Renal pelvis (tissue), 4 donors: ENCODE measurements around the gene AMDHD2. TPM values are rescaled to one million over a fixed set of nuclear protein-coding genes. Genes with fewer than 3 reads are reported as not detected.

Experiments
- DNase-seq: peaks from one replicate; pipeline ENCODE4 v3.0.0-alpha.2; 2013
- polyA plus RNA-seq, 3 donors: library from polyadenylated mRNA; unstranded; fragments of 120-200 nt; gene quantifications; one replicate each; pipeline ENCODE4 v1.2.1, GENCODE V29; 2013; ENCODE audit not compliant: insufficient read length in 3 of 3

Gene AMDHD2
- polyA plus RNA-seq, 3 donors, result 33.7 to 47.0 (median 38.5) TPM

DNA sequence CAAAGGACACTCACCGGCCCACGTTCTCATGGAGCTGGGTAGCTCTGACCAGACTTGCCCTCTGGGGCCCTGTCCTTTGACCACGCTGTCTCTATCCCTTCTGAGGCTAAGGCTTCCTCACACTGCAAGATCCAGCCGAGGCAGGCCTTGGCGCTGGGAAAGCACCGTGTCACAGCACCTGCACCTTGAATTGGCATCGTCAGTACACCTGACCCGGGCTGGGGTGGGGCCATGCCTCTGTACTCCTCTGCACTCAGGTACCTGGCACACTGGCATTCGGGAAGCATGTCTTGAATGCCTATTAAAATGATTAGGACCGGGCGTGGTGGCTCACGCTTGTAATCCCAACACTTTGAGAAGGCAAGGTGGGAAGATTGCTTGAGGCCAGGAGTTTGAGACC, 39.2 kb upstream of the AMDHD2 start:
- no peak for DNase-seq

GRCh38 chr16:2481676-2482075, 38.5 kb upstream of the AMDHD2 start:
- no peak for DNase-seq

DNA sequence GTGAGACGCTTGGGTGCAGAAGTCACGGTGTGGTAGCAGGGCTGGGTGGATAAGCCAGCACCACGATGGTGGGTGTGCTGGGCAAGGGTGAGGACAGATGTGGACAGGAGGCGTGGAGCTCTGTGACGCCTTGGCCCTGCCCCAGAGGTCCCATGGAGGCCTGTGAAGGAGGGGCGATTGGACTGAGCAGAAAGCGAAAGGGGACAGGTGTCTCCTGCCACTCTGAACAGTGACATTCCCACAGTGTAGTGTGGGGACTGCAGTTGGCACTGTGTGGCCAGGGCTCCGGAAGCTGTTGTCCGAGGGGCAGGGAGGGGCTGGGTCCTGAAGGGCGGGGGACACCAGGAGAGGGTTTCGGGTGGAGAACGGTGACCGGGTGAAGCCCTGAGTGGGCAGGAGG, 37.9 kb upstream of the AMDHD2 start:
- DNase-seq, result no peak

DNA sequence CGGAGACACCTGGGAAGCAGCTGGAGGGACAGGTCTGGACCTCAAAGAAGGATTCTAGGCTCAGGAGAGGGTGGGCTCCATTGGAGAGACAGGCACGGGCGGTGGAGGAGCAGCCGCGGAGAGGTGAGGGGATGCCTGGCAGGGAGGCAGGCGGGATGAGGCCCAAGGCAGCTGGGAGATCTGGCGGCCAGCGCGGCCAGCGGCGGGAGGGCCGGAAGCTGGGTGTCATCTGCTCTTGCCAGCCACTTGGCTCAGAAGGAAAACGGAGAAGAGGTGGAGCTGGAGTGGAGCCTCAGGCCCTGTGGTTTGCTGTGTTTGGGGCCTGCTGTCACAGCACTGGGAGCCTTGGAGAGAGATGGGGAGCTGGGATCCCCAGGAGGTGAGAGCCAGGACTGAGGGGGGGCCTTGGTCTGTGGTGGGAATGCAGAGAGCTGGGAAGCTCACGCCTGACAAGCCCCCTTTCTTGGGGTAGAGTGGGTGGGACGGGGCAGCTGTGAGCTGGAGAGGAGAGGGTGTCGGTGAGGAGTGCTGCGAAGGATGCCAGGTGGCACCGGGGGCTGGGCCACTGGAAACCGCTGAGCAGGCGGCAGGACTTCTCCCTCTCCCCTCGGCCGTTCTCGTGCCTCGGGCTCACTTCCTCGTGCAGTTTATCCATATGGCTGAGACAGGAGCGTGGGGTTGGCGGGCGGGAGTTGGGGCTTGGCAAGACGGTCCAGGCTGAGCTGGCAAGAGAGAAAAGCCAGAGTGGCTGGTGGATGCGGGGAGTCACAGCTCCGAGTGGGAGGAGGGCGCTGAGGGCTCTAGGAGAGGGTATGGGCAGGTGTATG, 37.2 kb upstream of the AMDHD2 start:
- DNase-seq, result no peak

DNA sequence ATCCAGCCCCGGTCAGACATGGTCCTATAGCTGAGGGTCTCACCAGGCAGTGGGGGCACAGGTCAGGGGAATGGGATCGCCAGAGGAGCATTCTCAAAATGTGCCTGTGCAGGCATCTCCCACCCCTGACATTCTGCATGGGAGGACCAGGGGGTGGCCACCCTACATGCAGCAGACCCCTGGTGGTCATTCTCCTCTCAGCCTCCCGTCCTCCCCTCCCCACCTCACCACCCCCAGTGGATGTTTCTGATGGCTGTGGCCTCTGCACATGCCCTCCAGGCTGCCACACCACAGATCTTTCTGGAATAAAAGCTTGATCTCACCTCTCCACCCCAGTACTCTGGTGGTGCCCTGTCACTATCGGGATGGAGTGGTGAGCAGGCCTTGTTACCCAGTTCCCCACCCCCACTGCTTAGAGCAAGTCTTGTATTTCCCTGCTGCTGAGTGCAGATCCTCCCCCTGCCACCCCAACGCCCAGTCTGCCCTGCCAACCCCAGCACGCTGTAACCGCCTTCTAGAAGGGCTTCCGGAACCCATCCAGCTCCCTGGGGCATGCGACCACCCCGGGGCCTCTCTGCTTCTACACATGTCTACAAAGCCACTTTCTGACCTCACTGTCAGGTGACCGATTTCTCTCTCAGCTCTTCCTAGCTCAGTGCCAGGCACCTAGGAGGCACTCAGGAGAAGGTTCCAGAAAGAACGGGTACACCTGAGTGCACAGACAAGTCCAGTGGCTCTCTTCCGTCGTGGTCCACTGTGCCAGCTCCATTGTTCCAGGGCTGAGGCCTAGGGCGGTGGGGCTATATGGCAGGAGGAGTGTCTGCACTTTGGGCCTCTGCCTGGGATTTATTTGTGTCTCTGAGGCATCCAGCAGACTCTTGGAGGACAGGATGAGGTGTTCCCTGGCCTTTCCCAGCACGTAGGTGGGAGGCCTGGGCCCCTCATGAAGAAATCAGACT, 36.0 kb upstream of the AMDHD2 start:
- no peak for DNase-seq

GRCh38 chr16:2484898-2485508, 35.2 kb upstream of the AMDHD2 start:
- DNase-seq, result no peak

- no peak for DNase-seq
Measured at GRCh38 chr16:2485811-2486507, 34.2 kb upstream of the AMDHD2 start.

GRCh38 chr16:2486645-2487516, 33.3 kb upstream of the AMDHD2 start:
- DNase-seq, result no peak

- DNase-seq, result no peak
Measured at GRCh38 chr16:2487517-2487842, 32.7 kb upstream of the AMDHD2 start.

GRCh38 chr16:2487903-2488531, 32.2 kb upstream of the AMDHD2 start:
- DNase-seq, result no peak

- DNase-seq, result no peak
Measured at GRCh38 chr16:2489581-2489980, 30.6 kb upstream of the AMDHD2 start.

- no peak for DNase-seq
Measured at GRCh38 chr16:2490190-2491105, 29.7 kb upstream of the AMDHD2 start.

DNA sequence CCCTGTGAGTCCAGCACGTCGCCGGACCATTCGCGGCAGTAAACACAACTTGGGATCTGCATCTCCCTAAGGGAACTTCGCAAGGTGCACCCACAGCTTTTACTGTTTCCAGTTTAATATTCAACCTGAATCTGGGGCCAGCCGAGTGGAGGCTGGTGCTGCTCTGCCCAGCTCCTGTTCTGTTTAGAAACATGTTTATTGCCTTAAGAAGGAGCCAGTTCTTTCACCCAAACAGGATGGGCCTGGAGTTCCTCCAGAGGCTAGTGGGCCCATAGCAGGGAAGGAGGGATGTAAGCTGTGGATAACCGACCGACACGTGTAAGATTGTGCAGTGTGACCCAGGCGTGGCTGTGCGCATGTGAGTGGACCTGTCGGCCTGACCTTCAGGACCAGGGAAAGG, 27.9 kb upstream of the AMDHD2 start:
- no peak for DNase-seq

GRCh38 chr16:2493605-2494004, 26.6 kb upstream of the AMDHD2 start:
- DNase-seq, result no peak

GRCh38 chr16:2494616-2495015, 25.6 kb upstream of the AMDHD2 start:
- DNase-seq, result no peak

DNA sequence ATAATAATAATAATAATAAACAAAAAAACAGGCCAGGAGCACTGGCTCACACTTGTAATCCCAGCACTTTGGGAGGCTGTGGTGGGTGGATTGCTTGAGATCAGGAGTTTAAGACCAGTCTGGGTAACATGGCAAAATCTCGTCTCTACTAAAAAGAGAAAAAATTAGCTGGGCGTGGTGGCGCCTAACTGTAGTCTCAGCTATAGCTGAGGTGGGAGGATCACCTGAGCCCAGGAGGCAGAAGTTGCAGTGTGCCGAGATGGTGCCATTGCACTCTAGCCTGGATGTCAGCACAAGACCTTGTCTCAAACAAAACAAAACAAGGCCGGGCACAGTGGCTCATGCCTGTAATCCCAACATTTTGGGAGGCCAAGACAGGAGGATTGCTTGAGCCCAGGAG, 25.1 kb upstream of the AMDHD2 start:
- no peak for DNase-seq

GRCh38 chr16:2496223-2497115, 23.7 kb upstream of the AMDHD2 start:
- DNase-seq, result no peak

- no peak for DNase-seq
Measured at GRCh38 chr16:2497116-2497630, 23.0 kb upstream of the AMDHD2 start.
